ENCODE measurements around the gene CRB1. TPM values are rescaled to one million over a fixed set of nuclear protein-coding genes. Genes with fewer than 3 reads are reported as not detected.
A peak's percentile ranks its signal among the peaks of the same experiment; 100 is the strongest.

CRB1 gene
- total RNA-seq, 1 experiment from 2014 or later: not detected

DNA sequence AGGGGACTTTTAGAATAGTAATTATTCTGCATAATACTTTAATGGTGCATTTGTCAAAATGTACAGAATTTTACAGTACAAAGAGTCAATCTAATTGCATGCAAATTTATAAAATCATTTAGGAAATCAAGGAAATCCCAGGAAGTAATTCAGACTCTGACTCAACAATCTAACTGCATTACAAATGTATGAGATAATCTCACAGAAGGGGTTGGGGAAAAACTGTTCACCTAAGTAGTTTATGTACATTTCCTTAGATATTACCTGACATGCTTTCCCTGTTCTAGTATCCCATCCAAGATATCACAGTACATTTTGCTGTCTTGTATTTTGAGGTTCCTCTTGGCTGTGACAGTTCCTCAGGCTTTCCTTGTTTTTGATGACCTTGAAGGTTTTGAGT, 4.7 kb downstream of the CRB1 start:
- no peak overlapping the region for H3K27ac ChIP-seq
- no peak overlapping the region for H3K4me2 ChIP-seq
- H3K9me3 ChIP-seq (ENCODE audit: insufficient read depth, low read depth): no peaks in the 10 kb centered on the region
- intact Hi-C loops (cut with micrococcal nuclease; ENCODE audit: unreplicated experiment): no loop called here
- H3K79me2 ChIP-seq (ENCODE audit: low read depth): no peaks in the 10 kb centered on the region
- TF ChIP-seq EZH2 (IDR thresholded peaks at IDR 0.05; ENCODE audit: low read depth): no peak
- TF ChIP-seq, protein P1, sequence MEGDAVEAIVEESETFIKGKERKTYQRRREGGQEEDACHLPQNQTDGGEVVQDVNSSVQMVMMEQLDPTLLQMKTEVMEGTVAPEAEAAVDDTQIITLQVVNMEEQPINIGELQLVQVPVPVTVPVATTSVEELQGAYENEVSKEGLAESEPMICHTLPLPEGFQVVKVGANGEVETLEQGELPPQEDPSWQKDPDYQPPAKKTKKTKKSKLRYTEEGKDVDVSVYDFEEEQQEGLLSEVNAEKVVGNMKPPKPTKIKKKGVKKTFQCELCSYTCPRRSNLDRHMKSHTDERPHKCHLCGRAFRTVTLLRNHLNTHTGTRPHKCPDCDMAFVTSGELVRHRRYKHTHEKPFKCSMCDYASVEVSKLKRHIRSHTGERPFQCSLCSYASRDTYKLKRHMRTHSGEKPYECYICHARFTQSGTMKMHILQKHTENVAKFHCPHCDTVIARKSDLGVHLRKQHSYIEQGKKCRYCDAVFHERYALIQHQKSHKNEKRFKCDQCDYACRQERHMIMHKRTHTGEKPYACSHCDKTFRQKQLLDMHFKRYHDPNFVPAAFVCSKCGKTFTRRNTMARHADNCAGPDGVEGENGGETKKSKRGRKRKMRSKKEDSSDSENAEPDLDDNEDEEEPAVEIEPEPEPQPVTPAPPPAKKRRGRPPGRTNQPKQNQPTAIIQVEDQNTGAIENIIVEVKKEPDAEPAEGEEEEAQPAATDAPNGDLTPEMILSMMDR (conservative IDR thresholded peaks at IDR 0.05): no peak
- ChIA-PET CTCF (no interaction called here), POLR2A (ENCODE audit: unreplicated experiment) (no interaction called here)
- no peaks in the 10 kb centered on the region for H3K9me2 ChIP-seq (ENCODE audit: insufficient read depth)
- no peaks in the 10 kb centered on the region for H4K20me1 ChIP-seq (ENCODE audit: insufficient read depth)
- H3K27me3 ChIP-seq (ENCODE audit: insufficient read depth, low read depth): no peaks in the 10 kb centered on the region
- H3K36me3 ChIP-seq (ENCODE audit: low read depth): no peaks in the 10 kb centered on the region
- H3K4me3 ChIP-seq: no peak overlapping the region
- no peaks in the 10 kb centered on the region for H3F3A ChIP-seq (ENCODE audit: insufficient read depth, low read depth)
- no peak overlapping the region for H2AFZ ChIP-seq
- BruUV-seq (replicated peaks): no TSS peak
- no peaks in the 10 kb centered on the region for H3K4me1 ChIP-seq (replicated peaks; ENCODE audit: insufficient read depth)
- DNase-seq: no peak

DNA sequence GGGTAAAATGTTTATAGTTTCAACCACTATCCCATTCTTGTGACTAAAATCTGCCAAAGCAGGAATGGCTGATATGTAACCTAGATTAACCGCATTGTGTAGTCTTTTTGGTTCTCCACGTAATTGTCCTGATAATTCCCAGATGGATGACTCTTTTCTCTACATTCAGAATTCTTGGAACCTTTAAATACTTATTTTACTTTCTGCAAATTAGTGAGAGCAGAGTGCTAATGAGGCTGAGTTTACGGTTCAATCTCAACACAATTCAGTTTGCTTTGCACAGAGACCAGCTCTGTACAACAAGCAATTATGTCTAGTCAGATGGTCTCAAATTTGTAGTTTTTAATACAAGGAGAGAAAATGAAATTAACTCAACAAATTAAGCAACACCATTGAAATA, 9.1 kb downstream of the CRB1 start:
- H3K36me3 ChIP-seq (ENCODE audit: low read depth): no peaks in the 10 kb centered on the region
- BruUV-seq (replicated peaks): no TSS peak
- no peaks in the 10 kb centered on the region for H3K4me1 ChIP-seq (replicated peaks; ENCODE audit: insufficient read depth)
- DNase-seq: no peak
- H3K27me3 ChIP-seq (ENCODE audit: insufficient read depth, low read depth): no peaks in the 10 kb centered on the region
- CTCF ChIA-PET: no interaction called here
- intact Hi-C loops (cut with micrococcal nuclease; ENCODE audit: unreplicated experiment): no loop called here
- H3K27ac ChIP-seq: no peak overlapping the region
- H3K4me3 ChIP-seq: no peak overlapping the region
- H2AFZ ChIP-seq: no peak overlapping the region
- POLR2A ChIA-PET (ENCODE audit: unreplicated experiment): no interaction called here
- no peaks in the 10 kb centered on the region for H3K9me2 ChIP-seq (ENCODE audit: insufficient read depth)
- H3K4me2 ChIP-seq: no peak overlapping the region
- no peaks in the 10 kb centered on the region for H3F3A ChIP-seq (ENCODE audit: insufficient read depth, low read depth)
- H4K20me1 ChIP-seq (ENCODE audit: insufficient read depth): no peaks in the 10 kb centered on the region
- no peaks in the 10 kb centered on the region for H3K79me2 ChIP-seq (ENCODE audit: low read depth)
- TF ChIP-seq, protein P1 (conservative IDR thresholded peaks at IDR 0.05): no peak
- no peak for TF ChIP-seq EZH2 (IDR thresholded peaks at IDR 0.05; ENCODE audit: low read depth)
- H3K9me3 ChIP-seq (ENCODE audit: insufficient read depth, low read depth): no peaks in the 10 kb centered on the region

DNA sequence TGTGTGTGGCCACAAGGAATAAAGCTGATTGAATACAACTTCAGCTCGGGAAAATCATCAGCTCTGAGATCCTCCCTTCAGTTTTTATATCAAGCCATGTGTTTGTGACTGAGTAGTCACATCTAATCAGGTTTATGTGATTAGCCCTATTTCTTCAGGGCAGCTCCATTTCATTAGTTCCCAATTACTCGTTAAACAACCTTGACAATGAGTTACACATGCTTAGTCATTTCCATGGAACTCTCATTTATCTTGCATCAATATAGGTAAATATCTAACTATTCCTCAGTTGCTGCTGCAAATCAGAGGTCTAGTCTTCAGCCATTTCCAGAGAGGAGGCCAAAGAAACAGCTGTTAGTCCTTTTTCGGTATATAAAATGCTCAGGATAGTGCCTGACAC, 16.3 kb downstream of the CRB1 start:
- Histone ChIP-seq H4K20me1 (ENCODE audit: insufficient read depth) (no peaks in the 10 kb centered on the region), H2AFZ (peak overlapping the region; percentile 54; the same call in 1 of the 2 replicates), H3F3A (ENCODE audit: insufficient read depth, low read depth) (no peaks in the 10 kb centered on the region), H3K27me3 (ENCODE audit: insufficient read depth, low read depth) (no peaks in the 10 kb centered on the region), H3K4me2 (no peak overlapping the region), H3K36me3 (ENCODE audit: low read depth) (no peaks in the 10 kb centered on the region), H3K9me2 (ENCODE audit: insufficient read depth) (no peaks in the 10 kb centered on the region), H3K4me1 (replicated peaks; ENCODE audit: insufficient read depth) (0 out of 2 replicates have a peak, but pooled peaks cover 3% of the 10 kb centered on the region), H3K79me2 (ENCODE audit: low read depth) (no peaks in the 10 kb centered on the region), H3K4me3 (no peak overlapping the region), H3K27ac (no peak overlapping the region), H3K9me3 (ENCODE audit: insufficient read depth, low read depth) (no peaks in the 10 kb centered on the region)
- CTCF ChIA-PET: no interaction called here
- intact Hi-C loops (cut with micrococcal nuclease; ENCODE audit: unreplicated experiment): no loop called here
- TF ChIP-seq EZH2 (IDR thresholded peaks at IDR 0.05; ENCODE audit: low read depth): no peak
- TF ChIP-seq, protein P1 (conservative IDR thresholded peaks at IDR 0.05): no peak
- POLR2A ChIA-PET (ENCODE audit: unreplicated experiment): no interaction called here
- DNase-seq: no peak
- BruUV-seq (replicated peaks): no TSS peak

All from PC-9 (cell line).